HG02623 (cell line): Measurements from ENCODE around the gene WNK2.

Experiments
- ATAC-seq: cut with Tn5 transposase; IDR thresholded peaks from one replicate; pipeline ENCODE4 v1.9.1; 2021; ENCODE audit warnings: moderate library complexity; ENCODE audit not compliant: unreplicated experiment

WNK2 gene

DNA sequence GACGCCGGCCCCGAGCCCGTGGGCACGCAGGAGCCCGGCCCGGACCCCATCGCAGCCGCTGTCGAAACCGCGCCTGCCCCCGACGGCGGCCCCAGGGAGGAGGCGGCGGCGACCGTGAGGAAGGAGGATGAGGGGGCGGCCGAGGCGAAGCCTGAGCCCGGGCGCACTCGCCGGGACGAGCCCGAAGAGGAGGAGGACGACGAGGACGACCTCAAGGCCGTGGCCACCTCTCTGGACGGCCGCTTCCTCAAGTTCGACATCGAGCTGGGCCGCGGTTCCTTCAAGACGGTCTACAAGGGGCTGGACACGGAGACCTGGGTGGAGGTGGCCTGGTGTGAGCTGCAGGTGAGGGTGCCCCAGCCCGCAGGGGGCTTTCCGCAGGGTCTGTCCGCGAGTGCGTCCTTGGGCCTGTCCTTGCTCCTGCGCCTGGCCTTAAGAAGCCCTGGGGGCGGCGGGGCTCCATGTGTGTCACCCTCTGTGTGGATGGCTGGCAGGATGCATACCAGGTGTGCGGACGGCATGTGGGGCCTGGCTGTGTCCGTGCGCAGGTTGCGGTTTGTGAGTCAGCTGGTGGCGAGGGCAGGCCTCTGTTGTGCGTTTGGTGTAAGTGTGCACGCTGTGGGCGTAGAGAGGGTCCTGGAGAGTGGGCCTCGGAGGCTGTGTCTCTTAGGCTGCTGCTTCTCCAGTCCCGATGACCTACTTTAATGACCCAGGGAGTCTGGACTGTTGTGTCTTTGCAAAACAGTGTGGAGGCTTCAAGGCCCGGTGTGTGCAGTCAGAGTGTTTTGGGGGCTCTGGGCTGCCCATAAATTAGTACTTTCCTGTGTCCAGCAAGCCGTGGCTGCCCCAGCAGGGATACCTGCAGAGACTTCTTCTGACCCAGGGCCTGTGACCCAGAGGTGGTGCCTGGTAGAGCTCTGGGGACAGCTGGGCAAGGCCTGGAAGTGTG lies 1.6 kb downstream of the WNK2 start:
- no peak for ATAC-seq

- ATAC-seq, result no peak
These were observed 2.4 kb downstream of the WNK2 start for GRCh38 chr9:93186215-93186945.

GRCh38 chr9:93187047-93187446 lies 3.1 kb downstream of the WNK2 start:
- no peak for ATAC-seq

GRCh38 chr9:93187574-93187973 lies 3.6 kb downstream of the WNK2 start:
- ATAC-seq, result no peak

DNA sequence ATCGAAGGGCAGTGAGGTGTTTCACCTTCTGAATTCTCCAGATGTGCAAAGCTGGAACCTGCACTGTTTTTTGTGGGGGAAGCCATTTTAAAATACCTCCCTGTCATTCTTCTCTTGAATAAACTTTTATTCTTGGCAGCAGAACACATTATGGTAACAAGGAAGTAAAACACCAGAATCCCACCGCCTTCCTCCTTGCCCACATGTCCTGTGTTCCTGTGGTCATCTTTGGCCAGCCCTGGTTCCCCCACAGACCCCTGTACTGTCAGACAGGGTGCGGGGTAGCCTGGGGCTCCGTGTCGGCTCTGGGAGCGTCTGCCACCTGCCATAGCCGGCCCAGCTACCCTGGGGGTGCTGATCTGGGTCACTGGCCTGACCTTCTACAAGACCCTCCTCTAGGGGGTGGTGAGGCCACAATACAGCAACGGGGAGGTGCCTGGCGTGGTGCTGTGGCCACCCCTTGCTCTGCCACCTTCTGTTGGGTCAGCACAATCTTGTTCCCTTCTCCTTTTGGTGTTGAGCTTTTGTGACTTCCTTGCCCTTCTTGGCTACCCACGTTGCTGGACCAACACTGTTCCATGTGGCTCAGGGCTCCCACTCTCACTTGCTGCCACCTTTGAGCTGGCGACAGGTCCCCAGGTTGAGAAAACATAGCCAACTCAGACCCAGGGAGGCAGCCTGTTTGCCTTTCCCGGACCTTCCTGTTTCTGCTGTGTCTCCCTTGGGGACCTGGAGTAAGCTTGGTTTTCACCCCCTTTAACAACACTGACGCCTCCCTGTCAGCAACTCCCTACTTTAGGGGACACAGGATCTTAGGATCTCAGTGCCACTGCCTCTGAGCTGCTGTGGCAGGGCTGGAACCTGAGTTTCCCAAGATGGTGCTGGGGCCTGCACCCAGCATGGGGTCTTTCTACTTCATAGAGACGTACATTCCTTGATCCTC lies 4.8 kb downstream of the WNK2 start:
- no peak for ATAC-seq

DNA sequence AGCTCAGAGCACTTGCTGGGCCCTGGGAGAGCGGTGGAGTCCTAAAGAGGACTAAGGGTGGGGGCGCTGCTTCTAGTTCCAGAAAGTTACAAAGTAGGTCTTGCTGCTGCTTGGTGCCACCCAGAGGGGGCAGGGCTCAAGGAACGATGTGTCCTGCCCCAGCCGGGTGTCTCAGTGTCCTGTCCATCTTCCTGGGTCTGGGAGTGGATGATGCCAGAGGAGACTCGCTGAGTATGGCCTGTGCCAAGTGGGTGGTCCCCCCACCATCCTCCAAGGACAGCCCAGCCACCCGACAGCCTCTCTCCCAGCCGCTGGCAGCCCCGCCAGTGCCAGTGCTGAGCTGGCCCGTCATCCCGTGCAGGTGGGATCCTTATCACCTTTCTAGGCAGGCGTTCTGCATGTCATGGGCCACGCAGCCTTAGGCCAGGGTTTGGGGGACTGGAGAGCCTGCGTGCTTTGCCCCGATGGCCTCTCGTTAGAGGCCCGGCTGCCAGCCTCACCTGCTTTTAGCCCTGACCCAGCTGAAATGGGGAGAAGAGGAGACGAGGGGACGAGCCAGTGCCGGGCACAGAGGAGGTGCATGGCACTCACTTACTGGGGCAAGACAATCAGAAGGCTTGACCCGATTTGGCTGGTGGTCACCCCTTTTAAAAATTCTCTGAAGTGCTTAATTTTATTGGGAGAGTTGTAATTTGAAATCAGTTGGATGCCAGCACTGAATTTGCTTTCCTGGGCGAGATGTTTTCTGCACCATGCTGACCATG lies 5.6 kb downstream of the WNK2 start:
- no peak for ATAC-seq

- ATAC-seq, result no peak
These were observed 6.2 kb downstream of the WNK2 start for GRCh38 chr9:93190133-93190525.

DNA sequence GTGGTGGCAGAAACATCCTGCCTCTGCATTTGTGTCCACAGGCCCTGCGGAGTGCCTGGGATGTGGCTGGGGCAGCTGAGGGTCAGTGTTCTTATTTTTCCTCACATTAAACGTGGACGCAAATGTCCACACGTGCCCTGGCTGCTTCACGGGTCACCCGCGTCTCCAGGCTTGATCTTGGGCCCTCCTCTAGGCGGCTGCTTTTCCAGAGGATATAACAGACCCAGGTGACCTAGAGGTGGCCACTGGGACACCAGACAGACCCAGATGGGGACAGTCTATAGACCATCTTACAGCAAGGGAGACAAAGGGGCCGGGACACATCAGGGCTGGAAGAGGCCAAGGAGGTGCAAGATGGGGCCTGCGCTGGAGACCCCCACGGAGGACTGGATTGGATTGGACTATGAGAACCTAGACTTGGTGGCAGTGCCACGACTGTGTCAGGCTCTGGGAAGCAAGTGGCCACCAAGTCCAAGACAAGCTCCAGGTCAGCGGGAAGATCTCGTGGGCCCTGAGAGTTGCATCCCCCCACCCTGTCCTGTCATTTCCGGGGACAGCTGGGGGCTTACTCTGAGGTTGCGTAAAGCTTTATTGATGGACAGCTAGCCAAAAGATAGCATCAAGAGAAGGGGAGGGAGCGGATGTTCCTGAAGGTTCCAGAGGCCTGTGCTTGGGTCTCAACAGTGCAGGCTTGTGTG lies 6.9 kb downstream of the WNK2 start:
- ATAC-seq, result no peak

DNA sequence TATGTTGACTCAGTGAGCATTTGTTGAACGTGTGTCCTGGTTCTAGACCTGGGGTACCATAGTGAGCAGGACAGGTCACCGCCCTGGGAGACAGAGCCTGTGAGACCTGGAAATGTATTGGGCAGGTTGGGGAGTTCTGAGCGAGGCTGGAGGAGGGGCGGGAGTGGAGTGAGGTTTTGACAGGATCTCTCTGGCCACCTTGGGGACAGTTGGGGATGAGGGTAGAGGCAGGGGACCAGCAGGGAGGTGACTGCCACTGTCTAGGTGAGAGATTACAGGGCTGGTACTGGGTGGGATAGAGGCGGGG lies 7.4 kb downstream of the WNK2 start:
- no peak for ATAC-seq

GRCh38 chr9:93192721-93193387 lies 8.9 kb downstream of the WNK2 start:
- ATAC-seq, result no peak

GRCh38 chr9:93193388-93194220 lies 9.7 kb downstream of the WNK2 start:
- no peak for ATAC-seq

- ATAC-seq, result no peak
These were observed 10.3 kb downstream of the WNK2 start for GRCh38 chr9:93194221-93194625.

- no peak for ATAC-seq
These were observed 10.7 kb downstream of the WNK2 start for GRCh38 chr9:93194641-93195040.

- no peak for ATAC-seq
These were observed 12.4 kb downstream of the WNK2 start for GRCh38 chr9:93196096-93197055.

DNA sequence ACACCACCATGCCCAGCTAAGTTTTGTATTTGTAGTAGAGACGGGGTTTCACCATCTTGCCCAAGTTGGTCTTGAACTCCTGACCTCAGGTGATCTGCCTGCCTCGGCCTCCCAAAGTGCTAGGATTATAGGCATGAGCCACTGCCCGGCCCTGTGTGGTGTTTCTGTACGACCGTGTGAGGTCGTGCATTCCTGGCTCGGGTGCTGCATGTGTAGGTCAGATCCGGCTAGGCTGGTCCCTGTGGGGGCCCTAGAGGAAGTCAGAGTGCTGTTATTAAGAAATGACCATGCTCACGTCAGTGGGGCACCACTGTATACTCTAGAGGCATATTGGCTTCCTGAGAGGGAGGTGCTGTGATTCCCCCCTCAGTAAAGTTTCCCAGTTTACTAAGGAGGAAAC lies 13.7 kb downstream of the WNK2 start:
- ATAC-seq, result no peak

- ATAC-seq, result no peak
These were observed 14.3 kb downstream of the WNK2 start for GRCh38 chr9:93198117-93198837.
